HEK293 (cell line): Measurements from ENCODE around the gene THAP4.

Experiments used
- CTCF ChIA-PET: fragments of 350-600 bp; formaldehyde crosslinking; extraction: SDS; loops from one replicate; lab custom pipeline; 2021; ENCODE audit warnings: antibody characterized with exemption; lab: Yijun Ruan, JAX
- POLR2A ChIA-PET: fragments of 300-600 bp; formaldehyde crosslinking; extraction: SDS; loops from one replicate; lab custom pipeline; 2020; ENCODE audit warnings: antibody characterized with exemption, inconsistent platforms; lab: Yijun Ruan, JAX
- H3K27ac ChIP-seq: fragments of 200-500 bp; sonication (Bioruptor generic); 2 replicates; pipeline ENCODE4 v1.5.1; 2014; ENCODE audit warnings: low read depth, low read length, control low read depth, inconsistent platforms; ENCODE audit errors: extremely low read depth
- H3K36me3 ChIP-seq, 2 experiments: fragments of 200-500 bp in 1 of 2; sonication (Bioruptor generic) in 1 of 2; 1 replicate in 1 of 2; 2 replicates in 1 of 2; pipeline ENCODE4 v1.5.1; 2014 to 2017; ENCODE audit warnings: inconsistent platforms in 2 of 2, low read length in 2 of 2; ENCODE audit not compliant: control insufficient read depth in 2 of 2, insufficient read depth in 1 of 2
- H3K4me1 ChIP-seq: fragments of 200-500 bp; sonication (Bioruptor generic); 2 replicates; pipeline ENCODE4 v1.5.1; 2014; ENCODE audit warnings: mild to moderate bottlenecking, low read length, inconsistent platforms; ENCODE audit not compliant: control insufficient read depth, insufficient read depth
- H3K4me3 ChIP-seq: 2 replicates; pipeline ENCODE4 v1.5.1; 2011; ENCODE audit warnings: low read depth, mild to moderate bottlenecking, control low read depth, low read length, moderate library complexity
- H3K9me3 ChIP-seq: fragments of 200-500 bp; sonication (Bioruptor generic); 2 replicates; pipeline ENCODE4 v1.5.1; 2014; ENCODE audit warnings: low read depth, low read length, inconsistent platforms; ENCODE audit not compliant: control insufficient read depth, insufficient read depth
- BCL11A ChIP-seq: fragments of 450-650 bp; formaldehyde crosslinking; IDR thresholded peaks from 2 replicates; pipeline ENCODE4 v1.5.1; 2016; ENCODE audit warnings: low read depth, missing biosample characterization, missing genetic modification characterization
- GLIS1 ChIP-seq: fragments of 450-650 bp; formaldehyde crosslinking; IDR thresholded peaks from 2 replicates; pipeline ENCODE4 v1.5.1; 2016; ENCODE audit warnings: missing biosample characterization, missing genetic modification characterization
- KLF16 ChIP-seq: fragments of 450-650 bp; formaldehyde crosslinking; IDR thresholded peaks from 2 replicates; pipeline ENCODE4 v1.5.1; 2017; ENCODE audit warnings: missing biosample characterization, missing genetic modification characterization
- PRDM1 ChIP-seq: fragments of 450-650 bp; formaldehyde crosslinking; IDR thresholded peaks from 2 replicates; pipeline ENCODE4; 2016; ENCODE audit warnings: missing biosample characterization, missing genetic modification characterization
- SP7 ChIP-seq: fragments of 450-650 bp; formaldehyde crosslinking; IDR thresholded peaks from 2 replicates; pipeline ENCODE4 v1.5.1; 2016; ENCODE audit warnings: missing biosample characterization, missing genetic modification characterization
- ZBTB17 ChIP-seq: fragments of 450-650 bp; formaldehyde crosslinking; IDR thresholded peaks from 2 replicates; pipeline ENCODE4 v1.5.1; 2016; ENCODE audit warnings: missing biosample characterization, missing genetic modification characterization
- ZBTB20 ChIP-seq: fragments of 450-650 bp; formaldehyde crosslinking; IDR thresholded peaks from 2 replicates; pipeline ENCODE4 v1.5.1; 2016; ENCODE audit warnings: missing biosample characterization, missing genetic modification characterization
- ZIC2 ChIP-seq: fragments of 450-650 bp; formaldehyde crosslinking; IDR thresholded peaks from 2 replicates; pipeline ENCODE4 v1.5.1; 2016; ENCODE audit warnings: missing biosample characterization, missing genetic modification characterization
- ZNF221 ChIP-seq: fragments of 450-650 bp; formaldehyde crosslinking; IDR thresholded peaks from 2 replicates; pipeline ENCODE4 v1.5.1; 2017; ENCODE audit warnings: missing biosample characterization, missing genetic modification characterization, borderline replicate concordance
- ZNF223 ChIP-seq: fragments of 450-650 bp; formaldehyde crosslinking; IDR thresholded peaks from 2 replicates; pipeline ENCODE4 v1.5.1; 2016; ENCODE audit warnings: missing biosample characterization, missing genetic modification characterization
- ZNF24 ChIP-seq: fragments of 450-650 bp; formaldehyde crosslinking; IDR thresholded peaks from 2 replicates; pipeline ENCODE4 v1.5.1; 2016; ENCODE audit warnings: missing biosample characterization, missing genetic modification characterization
- ZNF341 ChIP-seq: fragments of 450-650 bp; formaldehyde crosslinking; IDR thresholded peaks from 2 replicates; pipeline ENCODE4; 2016; ENCODE audit warnings: low read depth, missing biosample characterization, missing genetic modification characterization
- ZNF391 ChIP-seq: fragments of 450-650 bp; formaldehyde crosslinking; IDR thresholded peaks from 2 replicates; pipeline ENCODE4 v1.5.1; 2016; ENCODE audit warnings: low read depth, missing biosample characterization, missing genetic modification characterization, borderline replicate concordance
- ZNF433 ChIP-seq: fragments of 450-650 bp; formaldehyde crosslinking; IDR thresholded peaks from 2 replicates; pipeline ENCODE4 v1.5.1; 2016; ENCODE audit warnings: missing biosample characterization, missing genetic modification characterization, low read depth
- ZNF48 ChIP-seq: fragments of 450-650 bp; formaldehyde crosslinking; IDR thresholded peaks from 2 replicates; pipeline ENCODE4 v1.5.1; 2016; ENCODE audit warnings: missing biosample characterization, missing genetic modification characterization
- ZNF555 ChIP-seq: fragments of 450-650 bp; formaldehyde crosslinking; conservative IDR thresholded peaks from 2 replicates; pipeline ENCODE4 v1.5.1; 2017; ENCODE audit warnings: missing biosample characterization, mild to moderate bottlenecking, missing genetic modification characterization, inconsistent platforms
- ZNF585B ChIP-seq: fragments of 450-650 bp; formaldehyde crosslinking; IDR thresholded peaks from 2 replicates; pipeline ENCODE4 v1.5.1; 2016; ENCODE audit warnings: missing biosample characterization, missing genetic modification characterization
- ZNF600 ChIP-seq: fragments of 450-650 bp; formaldehyde crosslinking; IDR thresholded peaks from 2 replicates; pipeline ENCODE4 v1.5.1; 2016; ENCODE audit warnings: missing biosample characterization, missing genetic modification characterization
- ZNF626 ChIP-seq: fragments of 450-650 bp; sonication (Bioruptor Pico); formaldehyde crosslinking; IDR thresholded peaks from 2 replicates; pipeline ENCODE4 v1.5.1; 2018; ENCODE audit warnings: missing biosample characterization, missing genetic modification characterization, inconsistent platforms
- TF ChIP-seq, protein P1 (sequence below): fragments of 450-650 bp; formaldehyde crosslinking; IDR thresholded peaks from 2 replicates; pipeline ENCODE4 v1.5.1; 2017; ENCODE audit warnings: missing biosample characterization, mild to moderate bottlenecking, missing genetic modification characterization, moderate library complexity
- TF ChIP-seq, protein P2 (sequence below): fragments of 450-650 bp; formaldehyde crosslinking; IDR thresholded peaks from 2 replicates; pipeline ENCODE4 v1.5.1; 2016; ENCODE audit warnings: missing biosample characterization, missing genetic modification characterization
- TF ChIP-seq, protein P3 (sequence below): fragments of 450-650 bp; formaldehyde crosslinking; IDR thresholded peaks from 2 replicates; pipeline ENCODE4 v1.5.1; 2016; ENCODE audit warnings: missing biosample characterization, missing genetic modification characterization, borderline replicate concordance

THAP4 gene

DNA sequence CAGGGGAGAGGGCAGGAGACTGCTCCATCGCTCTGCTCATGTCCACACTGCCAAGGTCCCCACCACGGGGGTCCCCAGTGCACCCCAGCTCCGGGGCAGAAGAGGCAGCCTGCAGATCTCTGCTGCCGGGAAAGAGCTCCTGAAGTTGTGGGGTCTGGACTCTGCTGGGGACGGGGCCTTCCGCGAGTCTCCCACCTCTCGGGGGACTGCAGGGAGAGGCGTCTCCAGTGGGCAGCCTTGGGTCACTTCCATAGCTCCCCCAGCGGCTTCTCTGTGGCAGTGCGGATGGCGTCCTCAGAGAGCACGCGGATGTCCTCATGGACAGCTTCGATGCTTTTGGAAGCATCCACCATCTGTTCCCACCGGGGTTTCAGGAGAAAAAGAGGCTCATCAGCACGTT, 38.9 kb upstream of the THAP4 start (continued):
- no peak for TF ChIP-seq KLF16 (tag by site-specific recombination)
- no peak for TF ChIP-seq ZNF24 (tag by site-specific recombination)
- TF ChIP-seq, protein P1, sequence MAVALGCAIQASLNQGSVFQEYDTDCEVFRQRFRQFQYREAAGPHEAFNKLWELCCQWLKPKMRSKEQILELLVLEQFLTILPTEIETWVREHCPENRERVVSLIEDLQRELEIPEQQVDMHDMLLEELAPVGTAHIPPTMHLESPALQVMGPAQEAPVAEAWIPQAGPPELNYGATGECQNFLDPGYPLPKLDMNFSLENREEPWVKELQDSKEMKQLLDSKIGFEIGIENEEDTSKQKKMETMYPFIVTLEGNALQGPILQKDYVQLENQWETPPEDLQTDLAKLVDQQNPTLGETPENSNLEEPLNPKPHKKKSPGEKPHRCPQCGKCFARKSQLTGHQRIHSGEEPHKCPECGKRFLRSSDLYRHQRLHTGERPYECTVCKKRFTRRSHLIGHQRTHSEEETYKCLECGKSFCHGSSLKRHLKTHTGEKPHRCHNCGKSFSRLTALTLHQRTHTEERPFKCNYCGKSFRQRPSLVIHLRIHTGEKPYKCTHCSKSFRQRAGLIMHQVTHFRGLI (tag by site-specific recombination): no peak
- no peak for TF ChIP-seq ZNF585B (tag by site-specific recombination)
- no peak for TF ChIP-seq ZNF555 (tag by site-specific recombination)
- TF ChIP-seq ZNF626 (tag by site-specific recombination): no peak
- no peak for TF ChIP-seq ZNF433 (tag by site-specific recombination)

DNA sequence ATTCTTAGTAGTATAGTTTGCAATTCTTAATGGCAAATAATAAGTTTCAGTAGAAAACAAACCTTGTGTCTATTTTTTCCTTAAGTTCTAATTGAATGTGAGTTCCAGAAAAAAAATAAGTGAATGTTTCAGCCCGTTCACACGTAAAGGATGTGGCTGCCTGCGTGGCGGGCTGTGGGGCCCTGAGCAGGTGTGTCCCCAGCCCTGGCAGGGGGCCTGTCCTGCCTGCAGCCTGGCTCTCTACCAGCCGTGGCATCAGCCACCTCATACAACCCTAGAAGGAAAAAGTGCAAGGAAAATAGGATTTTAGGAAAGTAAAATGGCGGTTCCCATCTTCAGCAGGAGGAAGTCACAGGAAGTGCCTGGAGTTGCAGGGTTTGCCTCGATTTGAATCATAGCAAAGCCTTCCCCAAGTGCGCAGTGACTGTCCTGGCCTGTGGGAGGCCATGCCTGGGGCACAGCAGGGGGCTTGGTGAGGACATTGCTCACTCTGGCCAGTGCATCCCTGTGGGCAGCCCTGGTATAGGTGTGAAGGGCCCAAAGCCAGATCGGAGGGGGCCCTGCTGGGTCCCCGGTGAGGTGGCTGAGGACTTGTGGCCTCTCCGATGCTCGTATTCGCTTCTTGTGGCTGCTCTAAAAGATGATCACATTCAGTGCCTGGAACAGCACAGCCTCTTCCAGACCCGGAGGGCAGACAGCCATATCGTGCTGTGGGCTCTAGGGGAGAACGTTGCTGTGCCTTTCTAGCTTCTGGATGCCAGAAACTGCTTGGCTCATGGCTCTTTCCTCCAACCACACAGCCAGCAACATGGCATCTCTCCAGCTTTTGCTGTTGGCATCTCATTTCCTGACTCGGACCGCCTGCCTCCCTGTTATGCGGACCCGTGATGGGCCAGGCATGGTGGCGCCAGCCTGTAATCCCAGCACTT, 37.1 kb upstream of the THAP4 start:
- TF ChIP-seq BCL11A (tag by site-specific recombination) (no peak), GLIS1 (0 out of 2 replicates have a peak, but pooled peaks have one; percentile 16), SP7 (tag by site-specific recombination) (no peak), ZNF600 (peak; percentile 86), ZNF391 (tag by site-specific recombination) (no peak), ZNF223 (no peak), PRDM1 (tag by site-specific recombination) (no peak), ZNF341 (tag by site-specific recombination) (0 out of 2 replicates have a peak, but pooled peaks have one; percentile 14), ZNF48 (tag by site-specific recombination) (no peak), ZIC2 (0 out of 2 replicates have a peak, but pooled peaks have one; percentile 24), ZBTB17 (tag by site-specific recombination) (0 out of 2 replicates have a peak, but pooled peaks have one; percentile 14), ZNF221 (tag by site-specific recombination) (no peak), ZBTB20 (tag by site-specific recombination) (no peak)
- TF ChIP-seq, protein P2, sequence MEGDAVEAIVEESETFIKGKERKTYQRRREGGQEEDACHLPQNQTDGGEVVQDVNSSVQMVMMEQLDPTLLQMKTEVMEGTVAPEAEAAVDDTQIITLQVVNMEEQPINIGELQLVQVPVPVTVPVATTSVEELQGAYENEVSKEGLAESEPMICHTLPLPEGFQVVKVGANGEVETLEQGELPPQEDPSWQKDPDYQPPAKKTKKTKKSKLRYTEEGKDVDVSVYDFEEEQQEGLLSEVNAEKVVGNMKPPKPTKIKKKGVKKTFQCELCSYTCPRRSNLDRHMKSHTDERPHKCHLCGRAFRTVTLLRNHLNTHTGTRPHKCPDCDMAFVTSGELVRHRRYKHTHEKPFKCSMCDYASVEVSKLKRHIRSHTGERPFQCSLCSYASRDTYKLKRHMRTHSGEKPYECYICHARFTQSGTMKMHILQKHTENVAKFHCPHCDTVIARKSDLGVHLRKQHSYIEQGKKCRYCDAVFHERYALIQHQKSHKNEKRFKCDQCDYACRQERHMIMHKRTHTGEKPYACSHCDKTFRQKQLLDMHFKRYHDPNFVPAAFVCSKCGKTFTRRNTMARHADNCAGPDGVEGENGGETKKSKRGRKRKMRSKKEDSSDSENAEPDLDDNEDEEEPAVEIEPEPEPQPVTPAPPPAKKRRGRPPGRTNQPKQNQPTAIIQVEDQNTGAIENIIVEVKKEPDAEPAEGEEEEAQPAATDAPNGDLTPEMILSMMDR (tag by site-specific recombination): peak; percentile 35; the same call in 1 of the 2 replicates
- TF ChIP-seq, protein P3, sequence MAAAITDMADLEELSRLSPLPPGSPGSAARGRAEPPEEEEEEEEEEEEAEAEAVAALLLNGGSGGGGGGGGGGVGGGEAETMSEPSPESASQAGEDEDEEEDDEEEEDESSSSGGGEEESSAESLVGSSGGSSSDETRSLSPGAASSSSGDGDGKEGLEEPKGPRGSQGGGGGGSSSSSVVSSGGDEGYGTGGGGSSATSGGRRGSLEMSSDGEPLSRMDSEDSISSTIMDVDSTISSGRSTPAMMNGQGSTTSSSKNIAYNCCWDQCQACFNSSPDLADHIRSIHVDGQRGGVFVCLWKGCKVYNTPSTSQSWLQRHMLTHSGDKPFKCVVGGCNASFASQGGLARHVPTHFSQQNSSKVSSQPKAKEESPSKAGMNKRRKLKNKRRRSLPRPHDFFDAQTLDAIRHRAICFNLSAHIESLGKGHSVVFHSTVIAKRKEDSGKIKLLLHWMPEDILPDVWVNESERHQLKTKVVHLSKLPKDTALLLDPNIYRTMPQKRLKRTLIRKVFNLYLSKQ (tag by site-specific recombination): no peak
- ChIA-PET POLR2A (interaction anchor here (0.5 to 1.9 kb wide), 4 partner anchors 12 to 28 kb away, joined by 4 to 7 read pairs (median 4); partner anchors contain the start of gene DTYMK), CTCF (interaction anchor here (0.7 kb wide), 1 partner anchor 204 kb away, joined by 3 read pairs; no protein-coding TSS in a partner anchor)
- H3K9me3 ChIP-seq: no peaks in the 10 kb centered on the region
- no peak overlapping the region for H3K4me3 ChIP-seq
- peaks cover 3 to 90% of the 10 kb centered on the region in 2 experiments; a peak in 2 of 3 replicates for H3K36me3 ChIP-seq
- H3K4me1 ChIP-seq: no peaks in the 10 kb centered on the region
- H3K27ac ChIP-seq: no peak overlapping the region
